ENCODE measurements around the gene TNFRSF1B.

The TNFRSF1B gene

GRCh38 chr1:12180315-12180714, 13.5 kb downstream of the TNFRSF1B start:
- no peaks in the 10 kb centered on the region for H3K9me3 Mint-ChIP-seq
- H3K4me3 Mint-ChIP-seq, result no peak overlapping the region
- H3K27me3 Mint-ChIP-seq, result no peaks in the 10 kb centered on the region
- H3K4me1 Mint-ChIP-seq (ENCODE audit: low read depth), result peaks cover 98% of the 10 kb centered on the region
- intact Hi-C loops (cut with micrococcal nuclease), result loop anchor here (5.0 kb wide), 1 partner anchor 38 kb away; no protein-coding TSS in a partner anchor
- H3K36me3 Mint-ChIP-seq (ENCODE audit: low read depth), result peaks cover 68% of the 10 kb centered on the region
- peak overlapping the region; percentile 96 for H3K27ac Mint-ChIP-seq

- Mint-ChIP-seq H3K4me3 (peak overlapping the region; percentile 21), H3K9me3 (no peaks in the 10 kb centered on the region), H3K27me3 (no peaks in the 10 kb centered on the region), H3K36me3 (ENCODE audit: low read depth) (peaks cover 68% of the 10 kb centered on the region), H3K4me1 (ENCODE audit: low read depth) (peaks cover 98% of the 10 kb centered on the region), H3K27ac (peak overlapping the region; percentile 96)
- intact Hi-C loops (cut with micrococcal nuclease), result loop anchor here (5.0 kb wide), 1 partner anchor 39 kb away; no protein-coding TSS in a partner anchor
Observed at GRCh38 chr1:12180903-12181302, 14.1 kb downstream of the TNFRSF1B start.

- intact Hi-C loops (cut with micrococcal nuclease), result loop anchor here (5.0 kb wide), 1 partner anchor 39 kb away; no protein-coding TSS in a partner anchor
- peaks cover 97% of the 10 kb centered on the region for H3K4me1 Mint-ChIP-seq (ENCODE audit: low read depth)
- peak overlapping the region; percentile 96 for H3K27ac Mint-ChIP-seq
- no peaks in the 10 kb centered on the region for H3K9me3 Mint-ChIP-seq
- no peaks in the 10 kb centered on the region for H3K27me3 Mint-ChIP-seq
- H3K4me3 Mint-ChIP-seq, result no peak overlapping the region
- H3K36me3 Mint-ChIP-seq (ENCODE audit: low read depth), result peaks cover 68% of the 10 kb centered on the region
Observed at GRCh38 chr1:12181568-12181967, 14.8 kb downstream of the TNFRSF1B start.

GRCh38 chr1:12182410-12182984, 15.7 kb downstream of the TNFRSF1B start:
- Mint-ChIP-seq H3K9me3 (no peaks in the 10 kb centered on the region), H3K4me1 (ENCODE audit: low read depth) (peaks cover 95% of the 10 kb centered on the region), H3K36me3 (ENCODE audit: low read depth) (peaks cover 73% of the 10 kb centered on the region), H3K4me3 (no peak overlapping the region), H3K27ac (peak overlapping the region; percentile 96), H3K27me3 (no peaks in the 10 kb centered on the region)
- intact Hi-C loops (cut with micrococcal nuclease), result loop anchor here (5.0 kb wide), 1 partner anchor 40 kb away; no protein-coding TSS in a partner anchor

DNA sequence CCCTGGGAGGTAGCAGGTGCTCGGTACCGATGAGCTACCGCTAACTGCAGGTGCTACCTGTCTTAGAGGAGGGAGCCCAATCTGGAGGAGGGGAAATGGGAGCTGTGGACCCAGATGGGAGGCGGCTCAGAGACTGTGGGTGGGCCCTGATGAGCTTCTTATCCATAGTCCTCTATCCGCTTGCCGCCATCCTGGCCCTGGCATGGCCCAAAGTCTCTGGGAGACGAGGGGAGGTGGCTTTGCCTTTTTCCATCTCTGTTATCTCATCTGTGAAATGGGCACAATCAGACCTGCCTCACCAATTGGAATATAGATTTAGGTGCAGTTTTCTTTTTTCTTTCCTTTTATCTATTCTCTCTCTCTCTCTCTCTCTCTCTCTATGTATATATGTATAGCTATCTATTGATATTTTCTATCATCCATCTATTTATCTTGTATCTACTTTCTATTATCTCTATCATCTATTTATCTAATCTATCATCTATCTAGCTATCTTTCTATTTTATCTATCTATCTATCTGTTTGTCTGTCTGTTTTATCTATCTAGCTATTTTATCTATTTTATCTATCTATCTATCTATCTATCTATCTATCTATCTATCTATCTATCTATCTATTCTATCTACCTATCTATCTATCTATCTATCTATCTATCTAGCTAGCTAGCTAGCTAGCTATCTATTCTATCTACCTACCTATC, 16.5 kb downstream of the TNFRSF1B start:
- H3K36me3 Mint-ChIP-seq (ENCODE audit: low read depth), result peaks cover 73% of the 10 kb centered on the region
- peaks cover 95% of the 10 kb centered on the region for H3K4me1 Mint-ChIP-seq (ENCODE audit: low read depth)
- no peaks in the 10 kb centered on the region for H3K9me3 Mint-ChIP-seq
- intact Hi-C loops (cut with micrococcal nuclease), result loop anchor here (5.0 kb wide), 1 partner anchor 41 kb away; no protein-coding TSS in a partner anchor
- peak overlapping the region; percentile 70 for H3K4me3 Mint-ChIP-seq
- no peaks in the 10 kb centered on the region for H3K27me3 Mint-ChIP-seq
- H3K27ac Mint-ChIP-seq, result peak overlapping the region; percentile 96

DNA sequence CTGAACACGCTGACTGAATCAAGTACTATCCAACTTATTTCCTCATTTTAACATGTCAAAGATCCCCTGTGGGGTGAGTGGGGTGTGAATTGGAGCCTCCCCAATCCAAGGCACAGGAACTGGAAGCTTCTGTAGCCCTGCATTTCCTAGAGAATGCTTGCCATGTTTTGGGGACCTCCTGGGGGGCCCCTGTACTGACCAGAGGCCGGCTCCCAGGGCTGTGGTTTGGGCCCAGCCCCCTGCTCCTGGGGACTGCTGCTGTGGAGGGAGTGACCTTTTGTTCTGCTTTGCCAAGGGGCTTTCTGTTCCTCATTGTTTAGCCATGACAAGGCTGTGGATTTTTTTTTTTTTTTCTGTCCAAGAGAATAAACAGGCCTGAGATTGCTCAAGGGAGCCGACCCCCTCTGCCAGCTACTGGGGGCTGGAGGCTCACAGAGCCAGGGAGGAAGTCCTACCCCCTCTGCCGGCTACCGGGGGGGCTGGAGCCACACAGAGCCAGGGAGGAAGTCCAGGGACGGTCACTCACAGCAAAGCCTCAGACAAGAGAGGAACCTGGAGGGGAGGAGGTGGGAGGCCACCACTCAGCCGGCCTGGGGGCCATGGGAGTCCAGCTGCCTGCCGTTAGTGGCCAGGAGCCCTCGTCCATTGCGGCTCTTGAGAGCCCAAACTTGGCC, 17.4 kb downstream of the TNFRSF1B start:
- Mint-ChIP-seq H3K4me1 (ENCODE audit: low read depth) (peaks cover 95% of the 10 kb centered on the region), H3K27ac (peak overlapping the region; percentile 96)

GRCh38 chr1:12185036-12185917, 18.5 kb downstream of the TNFRSF1B start:
- H3K27me3 Mint-ChIP-seq, result no peaks in the 10 kb centered on the region
- H3K4me3 Mint-ChIP-seq, result peak overlapping the region; percentile 70
- no peaks in the 10 kb centered on the region for H3K9me3 Mint-ChIP-seq
- intact Hi-C loops (cut with micrococcal nuclease), result no loop called here
- H3K27ac Mint-ChIP-seq, result peak overlapping the region; percentile 96
- peaks cover 93% of the 10 kb centered on the region for H3K4me1 Mint-ChIP-seq (ENCODE audit: low read depth)
- H3K36me3 Mint-ChIP-seq (ENCODE audit: low read depth), result peaks cover 74% of the 10 kb centered on the region

More for the DNA sequence above, 17.4 kb downstream of the TNFRSF1B start:
- Mint-ChIP-seq H3K36me3 (ENCODE audit: low read depth) (peaks cover 73% of the 10 kb centered on the region), H3K9me3 (no peaks in the 10 kb centered on the region), H3K4me3 (peak overlapping the region; percentile 70), H3K27me3 (no peaks in the 10 kb centered on the region)
- intact Hi-C loops (cut with micrococcal nuclease), result loop anchor here (5.0 kb wide), 1 partner anchor 42 kb away; no protein-coding TSS in a partner anchor

- H3K27ac Mint-ChIP-seq, result peak overlapping the region; percentile 96
- peaks cover 75% of the 10 kb centered on the region for H3K36me3 Mint-ChIP-seq (ENCODE audit: low read depth)
- peaks cover 93% of the 10 kb centered on the region for H3K4me1 Mint-ChIP-seq (ENCODE audit: low read depth)
Observed at GRCh38 chr1:12185918-12186678, 19.3 kb downstream of the TNFRSF1B start.

DNA sequence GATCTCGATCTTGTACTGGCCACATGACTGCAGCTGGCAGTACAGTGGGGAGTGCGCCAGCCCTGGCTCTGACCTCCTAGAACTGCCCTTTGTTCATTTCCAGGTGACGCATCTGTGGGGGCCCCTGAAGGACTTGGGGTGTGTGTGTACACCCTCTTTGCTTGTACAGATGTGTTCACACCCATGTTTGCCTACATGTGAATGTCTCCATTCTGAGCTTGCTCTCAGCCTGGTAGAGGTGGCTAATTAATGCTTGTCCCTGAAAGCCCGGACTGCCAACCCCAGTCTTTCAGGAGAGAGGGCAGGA, 19.8 kb downstream of the TNFRSF1B start:
- Mint-ChIP-seq H3K27ac (no peak overlapping the region), H3K4me3 (no peak overlapping the region), H3K27me3 (no peaks in the 10 kb centered on the region), H3K36me3 (ENCODE audit: low read depth) (peaks cover 75% of the 10 kb centered on the region), H3K9me3 (no peaks in the 10 kb centered on the region), H3K4me1 (ENCODE audit: low read depth) (peaks cover 93% of the 10 kb centered on the region)
- intact Hi-C loops (cut with micrococcal nuclease), result no loop called here

More at GRCh38 chr1:12185918-12186678, 19.3 kb downstream of the TNFRSF1B start:
- H3K27me3 Mint-ChIP-seq, result no peaks in the 10 kb centered on the region
- peak overlapping the region; percentile 70 for H3K4me3 Mint-ChIP-seq
- no peaks in the 10 kb centered on the region for H3K9me3 Mint-ChIP-seq
- intact Hi-C loops (cut with micrococcal nuclease), result no loop called here

DNA sequence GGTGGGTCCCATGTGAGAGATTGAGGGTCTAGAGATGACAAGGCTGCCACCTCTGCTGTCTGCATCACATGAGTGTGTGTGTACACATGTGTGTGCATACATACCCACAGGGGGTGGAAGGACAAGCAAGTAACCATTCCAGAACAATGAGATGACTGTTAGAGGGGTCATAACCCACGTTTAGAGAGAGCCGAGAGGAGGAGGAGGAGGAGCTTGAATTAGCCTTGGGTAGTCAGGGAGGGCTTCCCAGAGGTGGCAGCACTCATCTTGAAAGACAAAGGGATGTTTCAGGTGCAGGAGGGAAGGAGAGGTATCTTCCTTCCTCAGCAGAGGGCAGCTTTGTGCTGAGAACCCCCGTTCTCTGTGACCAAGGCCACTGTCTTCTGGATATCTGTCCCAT, 21.3 kb downstream of the TNFRSF1B start:
- H3K4me1 Mint-ChIP-seq (ENCODE audit: low read depth), result peaks cover 93% of the 10 kb centered on the region
- no peaks in the 10 kb centered on the region for H3K9me3 Mint-ChIP-seq
- no peaks in the 10 kb centered on the region for H3K27me3 Mint-ChIP-seq
- intact Hi-C loops (cut with micrococcal nuclease), result no loop called here
- H3K36me3 Mint-ChIP-seq (ENCODE audit: low read depth), result peaks cover 77% of the 10 kb centered on the region
- H3K4me3 Mint-ChIP-seq, result no peak overlapping the region
- peak overlapping the region; percentile 22 for H3K27ac Mint-ChIP-seq

GRCh38 chr1:12188657-12189327, 22.0 kb downstream of the TNFRSF1B start:
- Mint-ChIP-seq H3K36me3 (ENCODE audit: low read depth) (peaks cover 83% of the 10 kb centered on the region), H3K27me3 (no peaks in the 10 kb centered on the region), H3K4me1 (ENCODE audit: low read depth) (peaks cover 94% of the 10 kb centered on the region), H3K4me3 (no peak overlapping the region), H3K9me3 (no peaks in the 10 kb centered on the region), H3K27ac (peak overlapping the region; percentile 22)
- intact Hi-C loops (cut with micrococcal nuclease), result no loop called here

- Mint-ChIP-seq H3K4me3 (no peak overlapping the region), H3K9me3 (no peaks in the 10 kb centered on the region), H3K27ac (peak overlapping the region; percentile 22), H3K27me3 (no peaks in the 10 kb centered on the region), H3K4me1 (ENCODE audit: low read depth) (peaks cover 94% of the 10 kb centered on the region), H3K36me3 (ENCODE audit: low read depth) (peaks cover 88% of the 10 kb centered on the region)
- intact Hi-C loops (cut with micrococcal nuclease), result no loop called here
Observed at GRCh38 chr1:12189328-12189682, 22.5 kb downstream of the TNFRSF1B start.

Data from dendritic cell treated with granulocyte-macrophage colony-stimulating factor and Interleukin-4, amounts not matched to agents 40 ng/mL and 50 ng/mL, for 4 days (primary cell).